ENCODE measurements around the gene SLC4A1AP.

Gene SLC4A1AP

GRCh38 chr2:27685577-27685976 is 21.9 kb downstream of the SLC4A1AP start:
- H3K4me1 ChIP-seq (ENCODE audit: insufficient read depth, low read length, poor library complexity, severe bottlenecking), result peaks cover 14% of the 10 kb centered on the region
- H3F3A ChIP-seq (ENCODE audit: low read depth), result peaks cover 3% of the 10 kb centered on the region
- H2AFZ ChIP-seq (ENCODE audit: low read length), result no peak overlapping the region
- H3K9ac ChIP-seq (ENCODE audit: low read depth, low read length, poor library complexity, severe bottlenecking), result peak overlapping the region; percentile 64
- H3K9me2 ChIP-seq (replicated peaks; ENCODE audit: low read depth, low read length), result no peaks in the 10 kb centered on the region
- H3K4me3 ChIP-seq (ENCODE audit: low read length, poor library complexity, severe bottlenecking), result peak overlapping the region; percentile 58
- TF ChIP-seq EZH2phosphoT487 (IDR thresholded peaks at IDR 0.05; ENCODE audit: borderline replicate concordance) (no peak), CTCF (conservative IDR thresholded peaks at IDR 0.05; ENCODE audit: low read length) (no peak)
- no peaks in the 10 kb centered on the region for H3K9me3 ChIP-seq (ENCODE audit: insufficient read depth, low read depth, low read length)
- H3K4me2 ChIP-seq (ENCODE audit: low read depth, low read length, poor library complexity, severe bottlenecking), result peak overlapping the region; percentile 62
- no peaks in the 10 kb centered on the region for H3K79me2 ChIP-seq (ENCODE audit: insufficient read depth, low read length)
- peaks cover 23% of the 10 kb centered on the region; the same call in 1 of the 2 replicates for H3K36me3 ChIP-seq (ENCODE audit: insufficient read depth, low read length)
- no peaks in the 10 kb centered on the region for H3K27me3 ChIP-seq (ENCODE audit: insufficient read depth, low read length, poor library complexity, severe bottlenecking)
- no peaks in the 10 kb centered on the region for H4K20me1 ChIP-seq (ENCODE audit: insufficient read depth, low read length, poor library complexity, severe bottlenecking)

GRCh38 chr2:27687232-27687631 is 23.5 kb downstream of the SLC4A1AP start:
- H3K36me3 ChIP-seq (ENCODE audit: insufficient read depth, low read length), result peaks cover 23% of the 10 kb centered on the region; the same call in 1 of the 2 replicates
- H3K79me2 ChIP-seq (ENCODE audit: insufficient read depth, low read length), result no peaks in the 10 kb centered on the region
- no peaks in the 10 kb centered on the region for H3K9me2 ChIP-seq (replicated peaks; ENCODE audit: low read depth, low read length)

GRCh38 chr2:27689424-27689823 is 25.7 kb downstream of the SLC4A1AP start:
- H4K20me1 ChIP-seq (ENCODE audit: insufficient read depth, low read length, poor library complexity, severe bottlenecking), result no peaks in the 10 kb centered on the region
- H3K79me2 ChIP-seq (ENCODE audit: insufficient read depth, low read length), result no peaks in the 10 kb centered on the region
- H3K4me3 ChIP-seq (ENCODE audit: low read length, poor library complexity, severe bottlenecking), result no peak overlapping the region
- H3K27me3 ChIP-seq (ENCODE audit: insufficient read depth, low read length, poor library complexity, severe bottlenecking), result no peaks in the 10 kb centered on the region
- no peaks in the 10 kb centered on the region for H3K9me3 ChIP-seq (ENCODE audit: insufficient read depth, low read depth, low read length)
- H3K9me2 ChIP-seq (replicated peaks; ENCODE audit: low read depth, low read length), result no peaks in the 10 kb centered on the region
- H3K36me3 ChIP-seq (ENCODE audit: insufficient read depth, low read length), result peaks cover 15% of the 10 kb centered on the region; the same call in 1 of the 2 replicates
- no peak overlapping the region for H2AFZ ChIP-seq (ENCODE audit: low read length)
- TF ChIP-seq CTCF (conservative IDR thresholded peaks at IDR 0.05; ENCODE audit: low read length), result no peak
- TF ChIP-seq EZH2phosphoT487 (IDR thresholded peaks at IDR 0.05; ENCODE audit: borderline replicate concordance), result no peak
- H3F3A ChIP-seq (ENCODE audit: low read depth), result peaks cover 3% of the 10 kb centered on the region
- no peak overlapping the region for H3K9ac ChIP-seq (ENCODE audit: low read depth, low read length, poor library complexity, severe bottlenecking)
- peaks cover 11% of the 10 kb centered on the region for H3K4me1 ChIP-seq (ENCODE audit: insufficient read depth, low read length, poor library complexity, severe bottlenecking)
- no peak overlapping the region for H3K4me2 ChIP-seq (ENCODE audit: low read depth, low read length, poor library complexity, severe bottlenecking)

More at GRCh38 chr2:27687232-27687631, 23.5 kb downstream of the SLC4A1AP start:
- Histone ChIP-seq H3K4me1 (ENCODE audit: insufficient read depth, low read length, poor library complexity, severe bottlenecking) (peaks cover 14% of the 10 kb centered on the region), H2AFZ (ENCODE audit: low read length) (no peak overlapping the region), H3K9me3 (ENCODE audit: insufficient read depth, low read depth, low read length) (no peaks in the 10 kb centered on the region), H3K4me3 (ENCODE audit: low read length, poor library complexity, severe bottlenecking) (no peak overlapping the region), H3K4me2 (ENCODE audit: low read depth, low read length, poor library complexity, severe bottlenecking) (no peak overlapping the region), H3F3A (ENCODE audit: low read depth) (peaks cover 3% of the 10 kb centered on the region), H4K20me1 (ENCODE audit: insufficient read depth, low read length, poor library complexity, severe bottlenecking) (no peaks in the 10 kb centered on the region), H3K9ac (ENCODE audit: low read depth, low read length, poor library complexity, severe bottlenecking) (no peak overlapping the region), H3K27me3 (ENCODE audit: insufficient read depth, low read length, poor library complexity, severe bottlenecking) (no peaks in the 10 kb centered on the region)
- TF ChIP-seq CTCF (conservative IDR thresholded peaks at IDR 0.05; ENCODE audit: low read length), result no peak
- TF ChIP-seq EZH2phosphoT487 (IDR thresholded peaks at IDR 0.05; ENCODE audit: borderline replicate concordance), result no peak
